Limb (tissue), 2 donors: ENCODE measurements around the gene UMODL1.
"Not testable (repeated sequence)": the region's sequence is repeated elsewhere in the genome, so short reads cannot be mapped to it uniquely, and the experiment has no call there.

ENCODE experiments used
- DNase-seq, 2 donors: peaks; one replicate each; pipeline ENCODE4 v3.0.0-alpha.2; 2016; ENCODE audit errors: extremely low spot score in 2 of 2

UMODL1 gene

GRCh38 chr21:42162831-42163510, 91.9 kb downstream of the UMODL1 start:
- no peak for DNase-seq

GRCh38 chr21:42163511-42163863, 92.4 kb downstream of the UMODL1 start:
- DNase-seq, result no peak

GRCh38 chr21:42164064-42164789, 93.1 kb downstream of the UMODL1 start:
- DNase-seq, result no peak

- no peak for DNase-seq
Measured at GRCh38 chr21:42164818-42165217, 93.7 kb downstream of the UMODL1 start.

- no peak for DNase-seq
Measured at GRCh38 chr21:42165901-42166300, 94.8 kb downstream of the UMODL1 start.

GRCh38 chr21:42169758-42170157, 98.6 kb downstream of the UMODL1 start:
- no peak for DNase-seq

DNA sequence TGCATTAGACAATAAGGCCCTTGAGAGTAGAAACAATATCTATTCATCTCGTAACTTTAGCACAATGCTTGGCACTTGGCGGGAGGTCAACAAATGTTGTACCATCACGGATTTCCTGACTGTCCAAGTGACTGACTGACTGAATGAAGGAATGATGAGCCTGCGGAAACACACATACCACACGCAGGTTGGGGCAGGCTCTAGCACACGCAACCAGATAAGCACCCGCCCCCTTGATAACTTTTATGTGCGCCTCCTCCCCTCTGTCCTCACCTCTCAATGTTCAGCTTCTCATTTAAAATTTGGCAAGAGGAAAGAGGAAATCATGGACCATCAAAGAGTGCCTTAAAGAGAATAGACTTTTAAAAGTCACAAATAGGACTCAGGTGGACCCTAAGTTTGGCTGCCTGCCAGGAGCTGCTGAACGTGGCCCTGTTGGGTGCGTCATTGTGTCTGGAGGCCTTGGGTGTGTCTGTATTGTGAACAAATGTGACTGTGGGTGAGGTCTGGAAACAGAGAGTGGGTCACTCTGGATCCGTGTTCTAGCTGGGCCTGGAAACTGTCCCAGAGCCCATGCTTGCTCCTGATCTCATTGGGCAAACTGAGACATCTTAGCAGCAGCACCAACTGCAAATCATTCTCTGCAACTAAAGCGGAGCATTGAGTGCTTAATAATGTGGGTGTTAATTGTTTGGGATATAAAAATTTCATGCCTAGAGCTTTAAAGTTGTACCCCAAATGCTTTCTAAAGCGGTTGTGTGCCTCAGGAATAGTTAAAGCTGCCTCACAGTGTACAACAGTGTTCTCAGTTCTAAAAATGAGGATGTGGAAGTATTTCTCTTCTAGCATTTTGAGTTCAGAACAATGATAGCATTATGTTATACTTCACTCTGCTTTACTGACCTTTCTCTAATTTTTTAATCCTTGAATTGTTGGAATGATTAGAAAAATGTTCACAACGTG, 100.3 kb downstream of the UMODL1 start:
- no peak for DNase-seq

- no peak for DNase-seq
Measured at GRCh38 chr21:42172596-42173483, 101.7 kb downstream of the UMODL1 start.

DNA sequence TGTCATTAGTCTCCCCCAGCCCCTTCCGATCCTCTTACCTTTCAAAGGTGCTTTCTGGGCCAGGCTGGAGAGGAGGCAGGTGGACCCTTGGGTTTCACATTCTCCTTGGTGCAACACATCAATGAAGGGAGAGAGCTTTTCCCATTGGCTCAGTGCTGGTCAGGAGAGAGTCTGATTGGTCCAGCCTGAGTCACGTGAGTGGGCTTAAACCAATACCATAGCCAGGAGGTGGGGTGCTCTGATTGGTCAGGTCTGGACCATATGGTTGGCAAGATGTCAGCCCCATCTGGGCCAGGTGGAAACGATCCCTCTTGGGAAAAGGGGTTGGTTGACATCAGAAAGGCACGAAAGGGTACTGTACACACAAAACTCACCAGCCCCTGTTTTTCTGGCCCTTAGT, 103.1 kb downstream of the UMODL1 start:
- DNase-seq, result no peak

- DNase-seq, result no peak
Measured at GRCh38 chr21:42175110-42175710, 104.1 kb downstream of the UMODL1 start.

DNA sequence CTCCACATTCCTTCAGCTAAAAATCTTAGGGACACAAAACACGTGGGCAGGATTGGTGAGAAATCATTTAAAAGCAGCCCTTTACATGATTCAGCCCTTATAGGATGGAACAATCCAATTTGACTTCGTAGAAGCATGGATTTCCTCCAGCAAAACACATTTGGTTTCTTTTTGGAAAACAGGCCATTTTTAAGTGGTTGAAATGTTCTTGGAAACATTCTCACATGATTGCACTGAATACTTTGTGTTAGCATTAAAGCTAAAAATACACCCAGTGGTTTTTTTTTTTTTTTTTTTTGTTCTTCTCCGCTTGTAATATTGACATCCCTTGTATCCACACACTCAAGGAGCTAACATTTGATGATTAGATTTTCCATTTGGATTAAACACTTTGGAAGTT, 105.7 kb downstream of the UMODL1 start:
- DNase-seq, result peak in 1 of 2 donors; percentile 64

GRCh38 chr21:42179316-42179715, 108.2 kb downstream of the UMODL1 start:
- peak in 1 of 2 donors; percentile 38 for DNase-seq

DNA sequence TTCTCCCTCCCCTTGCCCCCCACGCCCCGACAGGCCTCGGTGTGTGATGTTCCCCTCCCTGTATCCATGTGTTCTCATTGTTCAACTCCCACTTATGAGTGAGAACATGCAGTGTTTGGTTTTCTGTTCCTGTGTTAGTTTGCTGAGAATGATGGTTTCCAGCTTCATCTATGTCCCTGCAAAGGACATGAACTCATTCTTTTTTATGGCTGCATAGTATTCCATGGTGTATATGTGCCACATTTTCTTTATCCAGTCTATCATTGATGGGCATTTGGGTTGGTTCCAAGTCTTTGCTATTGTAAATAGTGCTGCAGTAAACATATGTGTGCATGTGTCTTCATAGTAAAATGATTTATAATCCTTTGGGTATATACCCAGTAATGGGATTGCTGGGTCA, 108.9 kb downstream of the UMODL1 start:
- DNase-seq, result not testable (repeated sequence)

- DNase-seq, result no peak
Measured at GRCh38 chr21:42182713-42183371, 111.7 kb downstream of the UMODL1 start.

- DNase-seq, result no peak
Measured at GRCh38 chr21:42183374-42184266, 112.5 kb downstream of the UMODL1 start.

DNA sequence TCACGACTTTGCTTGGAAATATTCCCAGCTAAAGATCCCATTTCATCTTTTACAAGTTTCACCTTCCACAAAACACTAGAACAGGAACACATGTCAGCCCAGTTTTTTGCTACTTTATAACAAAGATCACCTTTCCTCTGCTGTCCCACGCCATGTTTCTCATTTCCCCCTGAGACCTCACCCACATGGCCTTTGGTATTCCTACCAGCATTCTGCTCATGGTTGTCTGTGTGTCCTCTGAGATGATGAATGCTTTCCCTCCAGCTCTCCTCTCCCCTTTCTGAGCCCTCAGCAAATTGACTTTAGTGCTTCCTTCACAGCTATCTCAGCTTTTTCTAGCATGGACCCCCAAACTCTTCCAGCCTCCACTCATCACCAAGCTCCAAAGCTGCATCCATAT, 115.5 kb downstream of the UMODL1 start:
- no peak for DNase-seq

GRCh38 chr21:42187976-42188653, 117.0 kb downstream of the UMODL1 start:
- DNase-seq, result peak in 1 of 2 donors; percentile 28

DNA sequence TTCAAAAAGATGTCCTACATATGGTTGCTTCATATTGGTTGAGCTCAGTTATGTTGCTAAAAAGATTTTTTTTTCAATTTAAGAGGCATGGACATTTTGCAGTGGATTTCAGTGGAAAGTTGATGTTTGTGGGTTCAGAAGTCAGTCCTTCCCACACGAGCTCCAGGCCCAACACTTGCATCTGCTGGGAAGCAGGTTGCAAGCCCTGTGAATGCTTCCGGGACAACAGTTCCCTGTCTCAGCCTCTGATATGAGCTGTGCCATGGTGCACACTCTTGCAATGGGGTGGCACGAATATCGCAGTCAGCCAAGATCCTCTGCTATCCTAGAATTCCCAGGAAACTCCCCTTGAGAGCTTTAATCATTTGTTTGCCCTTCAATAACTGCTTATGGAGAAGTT, 117.5 kb downstream of the UMODL1 start:
- no peak for DNase-seq
